HG02870 (cell line): ENCODE measurements around the gene CYFIP2.

Source experiments
- ATAC-seq: cut with Tn5 transposase; IDR thresholded peaks from one replicate; pipeline ENCODE4 v1.9.1; 2021; ENCODE audit warnings: mild to moderate bottlenecking, moderate library complexity; ENCODE audit not compliant: unreplicated experiment

CYFIP2 gene

GRCh38 chr5:157312492-157312891 is 46.6 kb downstream of the CYFIP2 start:
- ATAC-seq = peak; percentile 78

GRCh38 chr5:157322581-157322980 is 56.7 kb downstream of the CYFIP2 start:
- ATAC-seq = no peak

GRCh38 chr5:157323107-157323706 is 57.3 kb downstream of the CYFIP2 start:
- ATAC-seq = no peak

GRCh38 chr5:157324237-157324636 is 58.3 kb downstream of the CYFIP2 start:
- ATAC-seq = no peak

- no peak for ATAC-seq
Measured at GRCh38 chr5:157326440-157327005, 60.6 kb downstream of the CYFIP2 start.

- ATAC-seq = no peak
Measured at GRCh38 chr5:157327771-157328170, 61.8 kb downstream of the CYFIP2 start.

- peak; percentile 92 for ATAC-seq
Measured at GRCh38 chr5:157328277-157328912, 62.5 kb downstream of the CYFIP2 start.

- no peak for ATAC-seq
Measured at GRCh38 chr5:157331807-157332206, 65.9 kb downstream of the CYFIP2 start.

GRCh38 chr5:157335534-157336422 is 69.9 kb downstream of the CYFIP2 start:
- no peak for ATAC-seq

- no peak for ATAC-seq
Measured at GRCh38 chr5:157336423-157336744, 70.5 kb downstream of the CYFIP2 start.

GRCh38 chr5:157339409-157339808 is 73.5 kb downstream of the CYFIP2 start:
- no peak for ATAC-seq

GRCh38 chr5:157342822-157343402 is 77.0 kb downstream of the CYFIP2 start:
- no peak for ATAC-seq

GRCh38 chr5:157343842-157344790 is 78.2 kb downstream of the CYFIP2 start:
- ATAC-seq = peak; percentile 88

- ATAC-seq = no peak
Measured at GRCh38 chr5:157345067-157345466, 79.1 kb downstream of the CYFIP2 start.

- no peak for ATAC-seq
Measured at GRCh38 chr5:157345485-157345884, 79.6 kb downstream of the CYFIP2 start.

- ATAC-seq = no peak
Measured at GRCh38 chr5:157347301-157348048, 81.6 kb downstream of the CYFIP2 start.

GRCh38 chr5:157348049-157348400 is 82.1 kb downstream of the CYFIP2 start:
- no peak for ATAC-seq

- ATAC-seq = peak; percentile 92
Measured at GRCh38 chr5:157350939-157351801, 85.2 kb downstream of the CYFIP2 start.

- ATAC-seq = peak; percentile 34
Measured at GRCh38 chr5:157351802-157352092, 85.8 kb downstream of the CYFIP2 start.
